ENCODE measurements around the gene KAT7. TPM values are rescaled to one million over a fixed set of nuclear protein-coding genes. Genes with fewer than 3 reads are reported as not detected.

KAT7 gene
- total and polyA plus RNA-seq, 2 of the 8 experiments (the other 6 are each of a cell fraction or from before 2014, with no cell fraction given) = 90.9 to 139 TPM

DNA sequence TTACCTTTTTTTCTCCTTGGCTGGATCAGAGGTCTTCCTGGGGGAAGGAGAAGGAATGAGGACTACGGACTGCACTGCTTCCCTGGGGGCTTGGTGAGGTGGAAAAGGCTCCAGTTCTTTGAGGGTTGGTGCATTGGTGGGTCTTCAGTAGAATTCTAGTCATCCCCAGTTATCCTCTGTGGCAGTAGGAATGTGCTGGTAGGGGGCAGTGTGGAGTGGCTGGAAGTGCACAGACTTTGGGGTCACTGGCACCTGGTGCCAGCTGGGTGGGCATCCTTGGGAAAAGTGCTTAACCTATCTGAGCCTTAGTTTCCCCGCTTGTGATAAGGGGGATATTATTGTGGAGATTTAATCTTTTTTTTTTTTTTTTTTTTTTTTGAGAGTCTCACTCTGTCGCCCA lies 53.1 kb downstream of the KAT7 start:
- Histone ChIP-seq H4K20me1 (replicated peaks in 1 of 2; ENCODE audit: control insufficient read depth in 1 of 2, insufficient read depth in 2 of 2, low read length in 2 of 2) (peaks cover 4 to 6% of the 10 kb centered on the region in 2 experiments), H3K79me1 (ENCODE audit: low read depth, low read length) (no peaks in the 10 kb centered on the region), H2BK5ac (ENCODE audit: low read depth, low read length) (no peak overlapping the region), H2BK20ac (ENCODE audit: low read length) (no peak overlapping the region), H3K23me2 (ENCODE audit: low read depth, low read length) (no peaks in the 10 kb centered on the region), H3K36me3 (ENCODE audit: control insufficient read depth in 2 of 4, insufficient read depth in 4 of 4, low read length in 3 of 4) (no peaks in the 10 kb centered on the region; a peak in 1 of 8 replicates), H3K9me3 (ENCODE audit: insufficient read depth in 2 of 2, low read depth in 1 of 2, low read length in 1 of 2) (no peaks in the 10 kb centered on the region), H3K14ac (ENCODE audit: insufficient read length) (no peak overlapping the region), H4K5ac (ENCODE audit: insufficient read length, low read depth, low read length) (no peak overlapping the region), H2BK12ac (ENCODE audit: low read depth, low read length) (no peak overlapping the region), H3K4me2 (ENCODE audit: insufficient read depth in 1 of 2, low read depth in 2 of 2, low read length in 2 of 2) (no peak overlapping the region), H2AFZ (ENCODE audit: low read length) (no peak overlapping the region), H3K27ac (ENCODE audit: low read depth, low read length) (no peak overlapping the region), H3K18ac (ENCODE audit: extremely low read depth, low read length) (no peak overlapping the region), H2AK5ac (ENCODE audit: low read depth, low read length) (no peak overlapping the region), H4K91ac (replicated peaks; ENCODE audit: insufficient read length, low read length) (no peak overlapping the region), H4K8ac (ENCODE audit: extremely low read depth, insufficient read depth, low read length) (no peak overlapping the region), H3K9ac (replicated peaks in 1 of 4; ENCODE audit: extremely low read depth in 1 of 4, low read depth in 3 of 4, low read length in 3 of 4) (no peak overlapping the region), H3K56ac (replicated peaks; ENCODE audit: insufficient read length, low read depth, low read length) (no peak overlapping the region), H2BK120ac (replicated peaks; ENCODE audit: low read depth, low read length) (no peak overlapping the region), H2BK15ac (ENCODE audit: low read length) (no peak overlapping the region), H3K79me2 (ENCODE audit: control insufficient read depth in 1 of 2, insufficient read depth in 2 of 2, low read length in 2 of 2) (no peaks in the 10 kb centered on the region), H3K27me3 (replicated peaks in 1 of 4; ENCODE audit: control insufficient read depth in 3 of 4, extremely low read depth in 1 of 4, insufficient read depth in 3 of 4, low read length in 3 of 4) (no peaks in the 10 kb centered on the region), H3K23ac (ENCODE audit: insufficient read length) (no peak overlapping the region), H3K4me3 (ENCODE audit: extremely low read depth in 1 of 4, insufficient read depth in 2 of 4, low read depth in 3 of 4, low read length in 4 of 4) (no peak overlapping the region), H3K4ac (replicated peaks; ENCODE audit: insufficient read length, low read depth, low read length) (peak overlapping the region; percentile 51), H3K4me1 (replicated peaks in 1 of 4; ENCODE audit: control insufficient read depth in 3 of 4, insufficient read depth in 4 of 4, low read length in 3 of 4) (0 out of 7 replicates have a peak, but pooled peaks cover 0 to 2% (median 0%) of the 10 kb centered on the region in 4 experiments)
- ChIA-PET CTCF (ENCODE audit: partially characterized antibody) (interaction anchor here (0.7 to 0.8 kb wide), 2 partner anchors 8 to 133 kb away, joined by 3 read pairs; no protein-coding TSS in a partner anchor), POLR2A (ENCODE audit: partially characterized antibody) (interaction anchor here (0.6 kb wide), 1 partner anchor 8 kb away, joined by 3 read pairs; no protein-coding TSS in a partner anchor)
- DNase-seq (ENCODE audit: low read depth in 1 of 2, low spot score in 2 of 2) (no peak), FAIRE-seq (no peak)
- WGBS, 2 experiments (ENCODE audit: extremely low coverage in 1 of 2, insufficient coverage in 1 of 2, insufficient read length in 1 of 2, insufficient replicate concordance in 2 of 2, low coverage in 1 of 2, low lambda C conversion rate in 2 of 2, missing lambda C conversion rate in 1 of 2) = 92% methylated on average over 2 of the region's 3 CpGs; no CpG with 5 or more reads in 1 of the 2 experiments
- TF ChIP-seq RAD21 (IDR thresholded peaks at IDR 0.05 in 1 of 2, conservative IDR thresholded peaks at IDR 0.05 in 1 of 2; ENCODE audit: low read depth in 2 of 2, low read length in 2 of 2) = 0 out of 4 replicates have a peak, but pooled peaks of 1 of the 2 experiments have one; percentile 5
- TF ChIP-seq TEAD4 (IDR thresholded peaks at IDR 0.05; ENCODE audit: low read depth, low read length) = peak; percentile 69
- no peak for TF ChIP-seq GTF2F1 (IDR thresholded peaks at IDR 0.05; ENCODE audit: borderline replicate concordance, low read depth, low read length)
- no peak for TF ChIP-seq YY1 (IDR thresholded peaks at IDR 0.05; ENCODE audit: low read depth, low read length)
- TF ChIP-seq, protein P1, sequence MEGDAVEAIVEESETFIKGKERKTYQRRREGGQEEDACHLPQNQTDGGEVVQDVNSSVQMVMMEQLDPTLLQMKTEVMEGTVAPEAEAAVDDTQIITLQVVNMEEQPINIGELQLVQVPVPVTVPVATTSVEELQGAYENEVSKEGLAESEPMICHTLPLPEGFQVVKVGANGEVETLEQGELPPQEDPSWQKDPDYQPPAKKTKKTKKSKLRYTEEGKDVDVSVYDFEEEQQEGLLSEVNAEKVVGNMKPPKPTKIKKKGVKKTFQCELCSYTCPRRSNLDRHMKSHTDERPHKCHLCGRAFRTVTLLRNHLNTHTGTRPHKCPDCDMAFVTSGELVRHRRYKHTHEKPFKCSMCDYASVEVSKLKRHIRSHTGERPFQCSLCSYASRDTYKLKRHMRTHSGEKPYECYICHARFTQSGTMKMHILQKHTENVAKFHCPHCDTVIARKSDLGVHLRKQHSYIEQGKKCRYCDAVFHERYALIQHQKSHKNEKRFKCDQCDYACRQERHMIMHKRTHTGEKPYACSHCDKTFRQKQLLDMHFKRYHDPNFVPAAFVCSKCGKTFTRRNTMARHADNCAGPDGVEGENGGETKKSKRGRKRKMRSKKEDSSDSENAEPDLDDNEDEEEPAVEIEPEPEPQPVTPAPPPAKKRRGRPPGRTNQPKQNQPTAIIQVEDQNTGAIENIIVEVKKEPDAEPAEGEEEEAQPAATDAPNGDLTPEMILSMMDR (IDR thresholded peaks at IDR 0.05; ENCODE audit: control extremely low read depth in 1 of 3, insufficient read depth in 1 of 3, low read depth in 1 of 3, low read length in 3 of 3) = peak; percentile 22 to 46 (median 41); a peak in 3 of 4 replicates
- TF ChIP-seq KDM1A (IDR thresholded peaks at IDR 0.05; ENCODE audit: borderline replicate concordance, low read length) = no peak

Data from H1 (cell line).